HG03196 (cell line): ENCODE data around the gene RPIA.
"Not testable (repeated sequence)": the region's sequence is repeated elsewhere in the genome, so short reads cannot be mapped to it uniquely, and the experiment has no call there.

Source experiments
- ATAC-seq: cut with Tn5 transposase; IDR thresholded peaks from one replicate; pipeline ENCODE4 v1.9.1; 2021; ENCODE audit not compliant: unreplicated experiment

RPIA gene

DNA sequence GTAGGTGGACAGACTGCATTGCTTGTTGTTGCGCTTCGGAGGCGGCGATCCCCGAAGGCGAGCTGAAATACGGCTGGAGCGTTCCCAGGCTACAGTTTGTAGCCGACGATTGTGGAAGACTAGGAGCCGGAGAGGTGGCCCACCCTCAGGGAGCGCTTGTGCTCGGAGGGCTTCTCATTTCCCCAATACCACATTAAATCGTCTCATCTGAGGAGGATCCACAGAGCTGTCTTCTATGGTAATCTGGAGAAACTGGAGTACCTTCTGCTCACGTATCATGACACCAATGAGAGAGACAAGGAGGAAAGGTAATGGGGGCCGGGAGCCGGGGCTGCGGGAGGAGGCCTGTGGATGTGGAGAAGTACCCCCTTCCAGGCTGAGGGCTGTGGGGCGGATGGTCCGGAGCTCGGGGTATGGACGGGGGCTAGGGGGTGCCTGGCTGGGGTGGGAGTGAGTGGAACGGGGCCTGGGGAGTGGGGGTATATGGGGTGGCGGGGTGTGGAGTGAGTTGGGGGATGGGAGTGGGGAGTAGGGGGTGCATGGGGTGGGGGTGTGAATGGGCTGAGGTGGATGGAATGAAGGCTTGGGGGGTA lies 74.5 kb downstream of the RPIA start:
- not testable (repeated sequence) for ATAC-seq

DNA sequence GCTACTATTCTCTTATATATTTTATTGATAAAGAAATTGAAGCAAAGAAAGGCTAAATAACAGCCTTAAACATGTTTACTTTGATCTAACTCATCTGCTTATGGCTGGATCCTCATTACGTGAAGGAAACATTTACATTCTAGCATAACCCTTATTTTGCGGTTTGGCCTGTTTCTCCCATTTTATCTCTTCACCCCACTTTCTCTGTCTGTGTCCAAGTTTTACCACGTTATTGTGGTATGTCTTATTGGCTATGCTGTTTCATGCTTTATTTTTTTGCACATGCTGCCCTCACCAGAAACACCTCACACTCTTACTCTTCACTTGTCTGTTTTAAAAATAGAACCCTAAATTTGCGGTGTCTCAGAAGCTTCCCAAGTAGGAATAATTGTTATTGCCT lies 78.5 kb downstream of the RPIA start:
- no peak for ATAC-seq

DNA sequence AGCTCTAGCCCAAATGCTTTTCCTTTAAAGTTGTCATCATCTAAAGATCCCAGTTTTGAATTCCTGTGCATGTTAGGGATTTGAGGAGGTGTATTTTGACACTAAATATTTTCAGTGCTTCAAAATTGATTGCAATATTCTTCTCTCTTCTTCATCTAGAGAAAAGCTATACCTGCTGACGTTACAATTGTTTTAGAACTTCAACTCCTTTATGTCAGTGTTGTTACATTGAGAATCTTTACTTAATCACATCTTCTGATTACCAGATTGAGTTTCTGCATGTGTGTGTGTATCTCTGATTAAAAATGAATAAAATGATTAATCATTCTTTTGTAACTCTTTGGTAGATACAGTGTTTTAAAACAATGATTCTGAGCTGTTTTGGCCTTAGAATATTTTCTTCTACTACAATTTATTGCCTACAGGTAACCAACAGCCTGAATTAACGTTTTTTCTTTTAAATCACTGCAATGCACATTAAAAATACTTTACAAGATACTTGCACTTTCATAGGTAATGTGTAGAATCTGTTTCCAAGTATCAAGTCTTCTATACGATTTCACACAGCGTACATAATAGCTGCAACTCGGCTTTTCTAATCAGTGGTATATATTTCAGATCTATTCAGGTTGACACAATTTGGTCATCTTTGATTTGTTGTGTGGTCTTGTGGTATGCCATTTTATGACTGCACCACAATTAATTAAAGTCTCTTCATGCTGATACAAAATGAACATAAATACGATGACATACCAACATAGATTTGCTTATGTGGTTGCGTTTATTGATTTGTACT lies 82.0 kb downstream of the RPIA start:
- not testable (repeated sequence) for ATAC-seq

DNA sequence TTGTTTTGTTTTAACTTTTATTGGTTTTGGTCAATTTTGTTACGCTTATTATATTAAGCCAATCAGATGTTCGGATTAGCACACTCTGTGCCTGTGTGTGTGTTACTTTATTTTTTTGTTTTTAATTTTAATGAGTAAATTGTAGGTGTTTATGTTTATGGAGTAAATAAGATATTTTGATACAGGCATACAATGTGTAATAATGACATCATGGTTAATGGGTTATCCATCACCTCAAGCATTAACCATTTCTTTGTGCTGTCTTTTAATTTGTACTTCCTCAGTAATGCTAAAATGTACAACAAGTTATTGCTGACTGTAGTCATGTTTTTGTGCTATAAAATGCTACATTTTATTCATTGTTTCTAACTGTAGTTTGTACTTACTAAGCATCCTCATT lies 97.7 kb downstream of the RPIA start:
- ATAC-seq, result not testable (repeated sequence)

DNA sequence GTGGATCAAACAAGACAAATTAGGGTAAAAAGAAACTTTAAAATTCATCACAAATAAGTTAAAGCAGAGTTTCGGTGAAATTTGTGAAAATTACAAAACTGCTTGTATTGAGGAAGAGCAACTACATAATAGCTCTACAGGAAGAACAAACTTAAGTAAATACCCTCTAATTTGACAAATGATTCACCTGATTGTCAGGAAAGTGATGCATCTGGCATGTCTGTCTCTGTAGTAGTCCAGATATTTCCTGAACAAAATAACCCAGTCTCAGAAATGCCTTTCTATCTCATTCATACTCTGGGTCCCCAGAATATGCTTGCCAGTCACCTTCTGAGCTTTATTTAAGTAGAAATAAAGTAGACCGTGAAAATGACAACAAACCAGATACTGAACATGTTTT lies 104.5 kb downstream of the RPIA start:
- ATAC-seq, result not testable (repeated sequence)

DNA sequence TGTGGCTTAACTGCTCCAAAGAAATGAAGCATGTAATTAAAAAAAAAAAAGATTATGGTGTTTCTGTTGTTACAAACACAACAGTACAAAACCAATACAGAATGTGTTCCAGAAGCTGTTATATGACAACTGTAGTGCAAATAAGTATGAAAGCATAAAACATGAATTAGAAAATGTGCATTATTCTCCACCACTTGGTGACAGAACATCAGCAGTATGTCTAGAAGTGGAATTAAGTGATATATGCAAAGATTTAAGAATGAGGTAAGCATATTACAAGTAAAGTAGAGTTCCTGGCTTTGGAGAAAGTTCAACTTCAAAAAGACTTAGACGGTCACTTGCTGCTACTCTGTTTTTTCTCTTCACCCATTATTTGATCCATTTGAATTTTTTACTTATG lies 105.0 kb downstream of the RPIA start:
- ATAC-seq, result not testable (repeated sequence)

DNA sequence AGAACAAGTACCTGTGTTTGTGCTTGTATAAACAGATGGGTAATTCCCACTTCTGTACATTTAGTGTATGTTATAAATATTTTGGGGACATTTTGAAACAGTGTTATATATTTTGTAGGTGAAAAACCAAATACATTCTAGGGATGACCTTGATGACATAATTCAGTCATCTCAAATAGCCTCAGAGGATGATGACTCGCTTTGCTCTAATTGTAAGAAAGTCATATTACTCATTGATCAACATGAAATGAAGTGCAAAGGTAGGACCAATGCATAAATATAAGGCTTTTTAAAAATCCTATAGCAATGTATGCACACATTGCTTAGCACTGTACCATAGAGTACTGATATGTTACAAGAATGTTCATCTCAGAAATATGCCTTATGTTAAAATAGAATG lies 105.7 kb downstream of the RPIA start:
- not testable (repeated sequence) for ATAC-seq
